SK-N-SH treated with all-trans-retinoic acid at 6 μM for 48 hours (cell line): ENCODE data around the gene OR4N2.
"Not testable (repeated sequence)": the region's sequence is repeated elsewhere in the genome, so short reads cannot be mapped to it uniquely, and the experiment has no call there.

Source experiments
- ARNTL ChIP-seq: fragments of 450-650 bp; formaldehyde crosslinking; IDR thresholded peaks from 2 replicates; pipeline ENCODE4 v1.5.0; 2020; ENCODE audit warnings: low read depth, mild to moderate bottlenecking, moderate library complexity, borderline replicate concordance
- PPARA ChIP-seq: fragments of 250-450 bp; sonication (Bioruptor Pico); IDR thresholded peaks from 2 replicates; pipeline ENCODE4 v1.5.0; 2020; ENCODE audit warnings: mild to moderate bottlenecking, borderline replicate concordance
- RARB ChIP-seq: fragments of 250-450 bp; sonication (Bioruptor Pico); IDR thresholded peaks from 2 replicates; pipeline ENCODE4 v1.8.0; 2021; ENCODE audit warnings: mild to moderate bottlenecking, moderate library complexity
- TF ChIP-seq, protein P1 (sequence below): fragments of 250-450 bp; sonication (Bioruptor Pico); IDR thresholded peaks from 2 replicates; pipeline ENCODE4 v1.8.0; 2020; ENCODE audit warnings: mild to moderate bottlenecking, moderate library complexity, borderline replicate concordance
- TF ChIP-seq, protein P2 (sequence below): fragments of 250-450 bp; sonication (Bioruptor Pico); IDR thresholded peaks from 2 replicates; pipeline ENCODE4 v1.5.0; 2020; ENCODE audit warnings: mild to moderate bottlenecking, moderate library complexity

DNA sequence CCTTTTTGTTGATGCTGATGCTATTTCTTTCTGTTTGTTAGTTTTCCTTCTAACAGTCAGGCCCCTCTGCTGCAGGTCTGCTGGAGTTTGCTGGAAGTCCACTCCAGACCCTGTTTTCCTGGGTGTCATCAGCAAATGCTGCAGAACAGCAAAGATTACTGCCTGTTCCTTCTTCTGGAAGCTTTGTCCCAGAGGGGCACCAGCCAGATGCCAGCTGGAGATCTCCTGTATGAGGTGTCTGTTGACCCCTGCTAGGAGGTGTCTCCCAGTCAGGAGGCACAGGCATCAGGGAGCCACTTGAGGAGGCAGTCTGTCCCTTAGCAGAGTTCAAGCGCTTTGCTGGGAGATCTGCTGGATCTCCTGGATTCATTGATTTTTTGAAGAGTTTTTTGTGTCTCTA lies 16.3 kb downstream of the OR4N2 start:
- TF ChIP-seq, protein P1, sequence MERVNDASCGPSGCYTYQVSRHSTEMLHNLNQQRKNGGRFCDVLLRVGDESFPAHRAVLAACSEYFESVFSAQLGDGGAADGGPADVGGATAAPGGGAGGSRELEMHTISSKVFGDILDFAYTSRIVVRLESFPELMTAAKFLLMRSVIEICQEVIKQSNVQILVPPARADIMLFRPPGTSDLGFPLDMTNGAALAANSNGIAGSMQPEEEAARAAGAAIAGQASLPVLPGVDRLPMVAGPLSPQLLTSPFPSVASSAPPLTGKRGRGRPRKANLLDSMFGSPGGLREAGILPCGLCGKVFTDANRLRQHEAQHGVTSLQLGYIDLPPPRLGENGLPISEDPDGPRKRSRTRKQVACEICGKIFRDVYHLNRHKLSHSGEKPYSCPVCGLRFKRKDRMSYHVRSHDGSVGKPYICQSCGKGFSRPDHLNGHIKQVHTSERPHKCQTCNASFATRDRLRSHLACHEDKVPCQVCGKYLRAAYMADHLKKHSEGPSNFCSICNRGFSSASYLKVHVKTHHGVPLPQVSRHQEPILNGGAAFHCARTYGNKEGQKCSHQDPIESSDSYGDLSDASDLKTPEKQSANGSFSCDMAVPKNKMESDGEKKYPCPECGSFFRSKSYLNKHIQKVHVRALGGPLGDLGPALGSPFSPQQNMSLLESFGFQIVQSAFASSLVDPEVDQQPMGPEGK (CRISPR knock-in tag): not testable (repeated sequence)
- not testable (repeated sequence) for TF ChIP-seq ARNTL, PPARA, RARB (CRISPR knock-in tag)
- TF ChIP-seq, protein P2, sequence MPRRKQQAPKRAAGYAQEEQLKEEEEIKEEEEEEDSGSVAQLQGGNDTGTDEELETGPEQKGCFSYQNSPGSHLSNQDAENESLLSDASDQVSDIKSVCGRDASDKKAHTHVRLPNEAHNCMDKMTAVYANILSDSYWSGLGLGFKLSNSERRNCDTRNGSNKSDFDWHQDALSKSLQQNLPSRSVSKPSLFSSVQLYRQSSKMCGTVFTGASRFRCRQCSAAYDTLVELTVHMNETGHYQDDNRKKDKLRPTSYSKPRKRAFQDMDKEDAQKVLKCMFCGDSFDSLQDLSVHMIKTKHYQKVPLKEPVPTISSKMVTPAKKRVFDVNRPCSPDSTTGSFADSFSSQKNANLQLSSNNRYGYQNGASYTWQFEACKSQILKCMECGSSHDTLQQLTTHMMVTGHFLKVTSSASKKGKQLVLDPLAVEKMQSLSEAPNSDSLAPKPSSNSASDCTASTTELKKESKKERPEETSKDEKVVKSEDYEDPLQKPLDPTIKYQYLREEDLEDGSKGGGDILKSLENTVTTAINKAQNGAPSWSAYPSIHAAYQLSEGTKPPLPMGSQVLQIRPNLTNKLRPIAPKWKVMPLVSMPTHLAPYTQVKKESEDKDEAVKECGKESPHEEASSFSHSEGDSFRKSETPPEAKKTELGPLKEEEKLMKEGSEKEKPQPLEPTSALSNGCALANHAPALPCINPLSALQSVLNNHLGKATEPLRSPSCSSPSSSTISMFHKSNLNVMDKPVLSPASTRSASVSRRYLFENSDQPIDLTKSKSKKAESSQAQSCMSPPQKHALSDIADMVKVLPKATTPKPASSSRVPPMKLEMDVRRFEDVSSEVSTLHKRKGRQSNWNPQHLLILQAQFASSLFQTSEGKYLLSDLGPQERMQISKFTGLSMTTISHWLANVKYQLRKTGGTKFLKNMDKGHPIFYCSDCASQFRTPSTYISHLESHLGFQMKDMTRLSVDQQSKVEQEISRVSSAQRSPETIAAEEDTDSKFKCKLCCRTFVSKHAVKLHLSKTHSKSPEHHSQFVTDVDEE: not testable (repeated sequence)
